ENCODE results near the gene CDKN1A. TPM values are rescaled to one million over a fixed set of nuclear protein-coding genes. Genes with fewer than 3 reads are reported as not detected.
A peak's percentile ranks its signal among the peaks of the same experiment; 100 is the strongest.

The CDKN1A gene
- total RNA-seq, 8 experiments from 2014 or later: 45.7 to 896 (median 172) TPM

DNA sequence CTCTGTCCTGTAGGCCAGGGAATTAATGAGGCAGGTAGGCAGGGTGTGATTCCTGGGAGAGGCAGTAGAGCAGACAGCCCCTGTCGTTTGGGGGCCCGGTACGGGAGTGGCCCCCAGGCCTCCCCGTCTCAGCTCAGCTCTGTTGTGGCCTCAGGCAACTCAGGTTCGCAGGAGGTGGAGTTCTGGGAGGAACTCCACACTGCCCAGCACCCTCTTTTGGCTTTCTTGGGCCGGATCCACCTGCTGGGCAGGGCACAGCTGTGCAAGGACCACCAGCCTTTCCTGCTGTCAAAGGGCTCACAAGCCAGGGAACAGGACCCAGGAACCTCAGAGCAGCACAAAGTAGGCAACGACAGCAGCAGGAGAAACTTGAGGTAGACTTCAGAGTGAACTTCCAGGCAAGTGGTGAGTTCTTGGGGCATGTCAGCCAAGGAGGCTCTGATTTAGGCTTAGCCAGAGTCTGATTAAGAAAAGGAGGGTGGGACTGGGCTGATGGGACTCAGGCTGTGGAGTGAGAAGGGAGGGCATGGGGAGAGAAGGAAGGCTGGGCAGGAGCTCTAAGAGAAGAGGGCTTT, 56.1 kb downstream of the CDKN1A start:
- WGBS, 10 experiments: 60 to 100% (median 92%) methylated on average over 1 to 4 of the region's 7 CpGs; no CpG with 5 or more reads in 7 of the 10 experiments
- Histone ChIP-seq H3K4me1 (replicated peaks in 1 of 2) (peaks cover 3 to 7% of the 10 kb centered on the region in 2 donors), H3K27ac (no peak overlapping the region), H3K4me3 (no peak overlapping the region)
- peak in 1 of 8 experiments; percentile 6 for ATAC-seq (replicated peaks in 6 of 8)
- in situ Hi-C loops (cut with MboI; ENCODE audit: low pct_unique_long_range_greater_than_20kb in 2 of 9, low sequenced_read_pairs in 9 of 9, unreplicated experiment in 9 of 9): no loop called here

DNA sequence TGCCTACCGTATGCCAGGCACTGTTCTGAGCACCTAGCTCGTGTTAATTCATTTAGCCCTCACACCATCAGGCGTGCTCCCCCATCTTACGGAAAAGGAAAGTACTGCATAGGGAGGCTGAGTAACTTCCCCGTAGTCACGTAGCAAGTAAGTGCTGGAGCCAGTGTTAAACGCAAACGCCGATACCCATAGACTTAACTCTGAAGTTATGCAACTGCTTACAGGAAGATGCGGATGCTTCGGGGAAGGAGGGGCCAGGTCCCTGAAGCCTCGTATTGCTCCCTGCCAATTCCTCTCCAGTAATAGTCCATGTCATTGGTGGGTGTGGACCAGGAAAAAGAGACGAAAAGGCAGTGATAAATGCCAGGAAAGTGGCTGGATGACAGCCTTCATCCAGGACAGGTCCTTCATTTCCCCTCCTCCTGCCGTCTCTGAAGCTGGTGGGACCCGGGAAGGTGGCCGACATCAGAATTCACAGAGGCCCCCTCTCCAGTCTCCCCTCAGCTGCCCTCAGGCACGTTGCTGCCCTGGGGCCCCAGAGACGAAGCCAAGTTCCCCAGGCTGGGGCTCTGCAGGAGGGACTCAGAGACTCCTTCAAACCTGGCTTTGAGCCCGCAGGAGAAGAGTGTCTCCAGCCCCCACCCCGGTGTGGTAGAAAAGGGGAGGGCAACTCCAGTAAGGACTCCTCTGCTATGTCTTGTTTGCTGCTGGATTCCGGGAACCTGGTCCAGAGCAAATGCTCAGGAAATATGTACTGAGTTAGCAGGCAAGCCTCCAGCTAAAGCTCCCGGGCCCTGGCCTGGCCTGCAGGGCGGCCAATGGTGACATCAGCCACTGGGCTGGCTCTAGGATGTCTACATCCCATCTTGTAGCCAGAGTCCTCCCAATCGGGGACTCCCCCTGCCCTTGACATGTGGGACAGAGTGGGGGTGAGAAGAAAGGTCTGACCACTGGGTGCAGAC, 56.9 kb downstream of the CDKN1A start:
- Histone ChIP-seq H3K27ac (no peak overlapping the region), H3K4me1 (replicated peaks in 1 of 2) (peaks cover 3 to 7% of the 10 kb centered on the region in 2 donors), H3K4me3 (no peak overlapping the region)
- in situ Hi-C loops (cut with MboI; ENCODE audit: low pct_unique_long_range_greater_than_20kb in 2 of 9, low sequenced_read_pairs in 9 of 9, unreplicated experiment in 9 of 9): no loop called here
- peak; percentile 70 to 86 (median 81) for ATAC-seq (replicated peaks in 6 of 8)
- WGBS, 10 experiments: 0 to 65% (median 37%) methylated on average over 1 to 16 of the region's 24 CpGs

Other genes with a start within 250 kb of the CDKN1A start
- gene PXT1, start 235.9 kb upstream of the CDKN1A start, total RNA-seq: under 1 TPM; 0.05 to 0.87 (median 0.30) TPM
- gene KCTD20, start 235.7 kb upstream of the CDKN1A start, total RNA-seq: 10 to 100 TPM; 27.8 to 68.1 (median 37.1) TPM
- 10 to 100 TPM; 15.1 to 42.3 (median 24.4) TPM for gene STK38, start 131.2 kb upstream of the CDKN1A start, total RNA-seq
- 100 to 1,000 TPM; 105 to 374 (median 181) TPM for gene SRSF3, start 84.4 kb upstream of the CDKN1A start, total RNA-seq
- gene RAB44, start 19.1 kb downstream of the CDKN1A start, total RNA-seq: under 1 TPM in 5 of 8 experiments, not detected in 3; 0.07 to 0.33 (median 0.09) TPM
- 1 to 10 TPM in 6 of 8 experiments, under 1 TPM in 2; 0.45 to 3.1 (median 1.7) TPM for gene CPNE5, start 160.7 kb downstream of the CDKN1A start, total RNA-seq
- 10 to 100 TPM; 36.4 to 77.1 (median 48.4) TPM for gene PPIL1, start 196.1 kb downstream of the CDKN1A start, total RNA-seq
- gene C6orf89, start 207.2 kb downstream of the CDKN1A start, total RNA-seq: 10 to 100 TPM; 22.2 to 55.6 (median 34.5) TPM